HEK293 (cell line): ENCODE measurements around the gene INSM1.
A peak's percentile ranks its signal among the peaks of the same experiment; 100 is the strongest.

Source experiments
- CTCF ChIP-seq: fragments of 450-650 bp; formaldehyde crosslinking; IDR thresholded peaks from 2 replicates; pipeline ENCODE4 v1.5.1; 2016; ENCODE audit warnings: missing biosample characterization, missing genetic modification characterization
- PRDM1 ChIP-seq: fragments of 450-650 bp; formaldehyde crosslinking; IDR thresholded peaks from 2 replicates; pipeline ENCODE4; 2016; ENCODE audit warnings: missing biosample characterization, missing genetic modification characterization
- SCRT2 ChIP-seq: fragments of 450-650 bp; formaldehyde crosslinking; IDR thresholded peaks from 2 replicates; pipeline ENCODE4 v1.5.1; 2016; ENCODE audit warnings: missing biosample characterization, missing genetic modification characterization
- ZBTB1 ChIP-seq: fragments of 450-650 bp; formaldehyde crosslinking; IDR thresholded peaks from 2 replicates; pipeline ENCODE4 v1.5.1; 2016; ENCODE audit warnings: missing biosample characterization, missing genetic modification characterization
- ZBTB11 ChIP-seq: fragments of 450-650 bp; formaldehyde crosslinking; conservative IDR thresholded peaks from 2 replicates; pipeline ENCODE4 v1.5.1; 2016; ENCODE audit warnings: low read depth, missing biosample characterization, missing genetic modification characterization
- ZBTB20 ChIP-seq: fragments of 450-650 bp; formaldehyde crosslinking; IDR thresholded peaks from 2 replicates; pipeline ENCODE4 v1.5.1; 2016; ENCODE audit warnings: missing biosample characterization, missing genetic modification characterization
- ZBTB26 ChIP-seq: fragments of 450-650 bp; formaldehyde crosslinking; optimal IDR thresholded peaks from 2 replicates; pipeline ENCODE3; 2016; ENCODE audit warnings: missing biosample characterization, mild to moderate bottlenecking, missing genetic modification characterization
- ZNF335 ChIP-seq: fragments of 450-650 bp; formaldehyde crosslinking; conservative IDR thresholded peaks from 2 replicates; pipeline ENCODE4 v1.5.1; 2016; ENCODE audit warnings: missing biosample characterization, missing genetic modification characterization
- ZNF391 ChIP-seq: fragments of 450-650 bp; formaldehyde crosslinking; IDR thresholded peaks from 2 replicates; pipeline ENCODE4 v1.5.1; 2016; ENCODE audit warnings: low read depth, missing biosample characterization, missing genetic modification characterization, borderline replicate concordance
- ZNF514 ChIP-seq: fragments of 450-650 bp; formaldehyde crosslinking; IDR thresholded peaks from 2 replicates; pipeline ENCODE4 v1.5.1; 2016; ENCODE audit warnings: missing biosample characterization, missing genetic modification characterization
- ZNF692 ChIP-seq: fragments of 450-650 bp; formaldehyde crosslinking; IDR thresholded peaks from 2 replicates; pipeline ENCODE4 v1.5.1; 2016; ENCODE audit warnings: missing biosample characterization, missing genetic modification characterization
- ZNF843 ChIP-seq: fragments of 450-650 bp; formaldehyde crosslinking; IDR thresholded peaks from 2 replicates; pipeline ENCODE4 v1.5.1; 2016; ENCODE audit warnings: missing biosample characterization, missing genetic modification characterization
- ZSCAN5A ChIP-seq: fragments of 450-650 bp; formaldehyde crosslinking; IDR thresholded peaks from 2 replicates; pipeline ENCODE4 v1.5.1; 2016; ENCODE audit warnings: missing biosample characterization, missing genetic modification characterization
- ZXDB ChIP-seq: fragments of 450-650 bp; formaldehyde crosslinking; IDR thresholded peaks from 2 replicates; pipeline ENCODE4 v1.5.1; 2016; ENCODE audit warnings: missing biosample characterization, missing genetic modification characterization
- TF ChIP-seq, protein P1 (sequence below): fragments of 450-650 bp; formaldehyde crosslinking; IDR thresholded peaks from 2 replicates; pipeline ENCODE4 v1.5.1; 2017; ENCODE audit warnings: missing biosample characterization, missing genetic modification characterization
- TF ChIP-seq, protein P2 (sequence below): fragments of 450-650 bp; formaldehyde crosslinking; IDR thresholded peaks from 2 replicates; pipeline ENCODE4 v1.5.1; 2016; ENCODE audit warnings: missing biosample characterization, missing genetic modification characterization
- TF ChIP-seq, protein P3 (sequence below): fragments of 450-650 bp; formaldehyde crosslinking; IDR thresholded peaks from 2 replicates; pipeline ENCODE4; 2016; ENCODE audit warnings: missing biosample characterization, missing genetic modification characterization
- TF ChIP-seq, protein P4 (sequence below): fragments of 450-650 bp; formaldehyde crosslinking; IDR thresholded peaks from 2 replicates; pipeline ENCODE4 v1.5.1; 2016; ENCODE audit warnings: missing biosample characterization, missing genetic modification characterization, low read depth
- TF ChIP-seq, protein P5 (sequence below): fragments of 450-650 bp; formaldehyde crosslinking; IDR thresholded peaks from 2 replicates; pipeline ENCODE4 v1.5.1; 2016; ENCODE audit warnings: missing biosample characterization, missing genetic modification characterization

The INSM1 gene

DNA sequence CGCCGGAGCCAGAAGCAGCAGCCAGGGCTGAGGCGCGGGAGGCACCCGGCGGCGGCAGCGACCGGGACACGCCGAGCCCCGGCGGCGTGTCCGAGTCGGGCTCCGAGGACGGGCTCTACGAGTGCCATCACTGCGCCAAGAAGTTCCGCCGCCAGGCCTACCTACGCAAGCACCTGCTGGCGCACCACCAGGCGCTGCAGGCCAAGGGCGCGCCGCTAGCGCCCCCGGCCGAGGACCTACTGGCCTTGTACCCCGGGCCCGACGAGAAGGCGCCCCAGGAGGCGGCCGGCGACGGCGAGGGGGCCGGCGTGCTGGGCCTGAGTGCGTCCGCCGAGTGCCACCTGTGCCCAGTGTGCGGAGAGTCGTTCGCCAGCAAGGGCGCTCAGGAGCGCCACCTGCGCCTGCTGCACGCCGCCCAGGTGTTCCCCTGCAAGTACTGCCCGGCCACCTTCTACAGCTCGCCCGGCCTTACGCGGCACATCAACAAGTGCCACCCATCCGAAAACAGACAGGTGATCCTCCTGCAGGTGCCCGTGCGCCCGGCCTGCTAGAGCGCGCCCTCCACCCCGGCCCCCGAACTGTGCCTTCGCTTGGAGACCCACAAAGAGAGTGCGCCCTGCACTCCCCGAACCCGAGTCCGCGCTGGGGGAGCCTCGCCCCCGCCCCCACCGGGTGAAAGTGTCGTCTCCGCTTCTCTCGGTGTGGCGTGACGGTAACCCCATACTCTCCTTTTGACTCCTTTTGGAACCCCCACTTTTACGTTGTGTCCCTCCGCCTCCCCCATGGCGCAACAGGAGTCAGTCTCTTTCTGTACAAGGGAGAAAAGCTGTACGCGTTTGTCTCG lies 1.6 kb downstream of the INSM1 start (continued):
- TF ChIP-seq, protein P1, sequence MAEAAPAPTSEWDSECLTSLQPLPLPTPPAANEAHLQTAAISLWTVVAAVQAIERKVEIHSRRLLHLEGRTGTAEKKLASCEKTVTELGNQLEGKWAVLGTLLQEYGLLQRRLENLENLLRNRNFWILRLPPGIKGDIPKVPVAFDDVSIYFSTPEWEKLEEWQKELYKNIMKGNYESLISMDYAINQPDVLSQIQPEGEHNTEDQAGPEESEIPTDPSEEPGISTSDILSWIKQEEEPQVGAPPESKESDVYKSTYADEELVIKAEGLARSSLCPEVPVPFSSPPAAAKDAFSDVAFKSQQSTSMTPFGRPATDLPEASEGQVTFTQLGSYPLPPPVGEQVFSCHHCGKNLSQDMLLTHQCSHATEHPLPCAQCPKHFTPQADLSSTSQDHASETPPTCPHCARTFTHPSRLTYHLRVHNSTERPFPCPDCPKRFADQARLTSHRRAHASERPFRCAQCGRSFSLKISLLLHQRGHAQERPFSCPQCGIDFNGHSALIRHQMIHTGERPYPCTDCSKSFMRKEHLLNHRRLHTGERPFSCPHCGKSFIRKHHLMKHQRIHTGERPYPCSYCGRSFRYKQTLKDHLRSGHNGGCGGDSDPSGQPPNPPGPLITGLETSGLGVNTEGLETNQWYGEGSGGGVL, result peak; percentile 69
- TF ChIP-seq ZBTB11 (tag by site-specific recombination) (0 out of 2 replicates have a peak, but pooled peaks have one; percentile 24), SCRT2 (tag by site-specific recombination) (peak; percentile 100), PRDM1 (peak; percentile 73; the same call in 1 of the 2 replicates), CTCF (peak; percentile 98), ZXDB (0 out of 2 replicates have a peak, but pooled peaks have one; percentile 28), ZBTB26 (tag by site-specific recombination) (peak; percentile 86), ZBTB1 (no peak), ZNF843 (tag by site-specific recombination) (0 out of 2 replicates have a peak, but pooled peaks have one; percentile 19), ZNF335 (tag by site-specific recombination) (peak; percentile 95), ZNF692 (tag by site-specific recombination) (peak; percentile 49; the same call in 1 of the 2 replicates), ZNF514 (tag by site-specific recombination) (no peak), ZBTB20 (tag by site-specific recombination) (peak; percentile 73), ZSCAN5A (peak; percentile 53; the same call in 1 of the 2 replicates), ZNF391 (peak; percentile 41; the same call in 1 of the 2 replicates)
- TF ChIP-seq, protein P2, sequence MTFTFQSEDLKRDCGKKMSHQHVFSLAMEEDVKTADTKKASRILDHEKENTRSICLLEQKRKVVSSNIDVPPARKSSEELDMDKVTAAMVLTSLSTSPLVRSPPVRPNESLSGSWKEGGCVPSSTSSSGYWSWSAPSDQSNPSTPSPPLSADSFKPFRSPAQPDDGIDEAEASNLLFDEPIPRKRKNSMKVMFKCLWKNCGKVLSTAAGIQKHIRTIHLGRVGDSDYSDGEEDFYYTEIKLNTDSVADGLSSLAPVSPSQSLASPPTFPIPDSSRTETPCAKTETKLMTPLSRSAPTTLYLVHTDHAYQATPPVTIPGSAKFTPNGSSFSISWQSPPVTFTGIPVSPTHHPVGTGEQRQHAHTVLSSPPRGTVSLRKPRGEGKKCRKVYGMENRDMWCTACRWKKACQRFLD (tag by site-specific recombination), result no peak
- TF ChIP-seq, protein P3, sequence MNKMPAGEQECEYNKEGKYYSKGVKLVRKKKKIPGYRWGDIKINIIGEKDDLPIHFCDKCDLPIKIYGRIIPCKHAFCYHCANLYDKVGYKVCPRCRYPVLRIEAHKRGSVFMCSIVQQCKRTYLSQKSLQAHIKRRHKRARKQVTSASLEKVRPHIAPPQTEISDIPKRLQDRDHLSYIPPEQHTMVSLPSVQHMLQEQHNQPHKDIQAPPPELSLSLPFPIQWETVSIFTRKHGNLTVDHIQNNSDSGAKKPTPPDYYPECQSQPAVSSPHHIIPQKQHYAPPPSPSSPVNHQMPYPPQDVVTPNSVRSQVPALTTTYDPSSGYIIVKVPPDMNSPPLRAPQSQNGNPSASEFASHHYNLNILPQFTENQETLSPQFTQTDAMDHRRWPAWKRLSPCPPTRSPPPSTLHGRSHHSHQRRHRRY (tag by site-specific recombination), result peak; percentile 86; the same call in 1 of the 2 replicates
- TF ChIP-seq, protein P4, sequence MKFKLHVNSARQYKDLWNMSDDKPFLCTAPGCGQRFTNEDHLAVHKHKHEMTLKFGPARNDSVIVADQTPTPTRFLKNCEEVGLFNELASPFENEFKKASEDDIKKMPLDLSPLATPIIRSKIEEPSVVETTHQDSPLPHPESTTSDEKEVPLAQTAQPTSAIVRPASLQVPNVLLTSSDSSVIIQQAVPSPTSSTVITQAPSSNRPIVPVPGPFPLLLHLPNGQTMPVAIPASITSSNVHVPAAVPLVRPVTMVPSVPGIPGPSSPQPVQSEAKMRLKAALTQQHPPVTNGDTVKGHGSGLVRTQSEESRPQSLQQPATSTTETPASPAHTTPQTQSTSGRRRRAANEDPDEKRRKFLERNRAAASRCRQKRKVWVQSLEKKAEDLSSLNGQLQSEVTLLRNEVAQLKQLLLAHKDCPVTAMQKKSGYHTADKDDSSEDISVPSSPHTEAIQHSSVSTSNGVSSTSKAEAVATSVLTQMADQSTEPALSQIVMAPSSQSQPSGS, result no peak
- TF ChIP-seq, protein P5, sequence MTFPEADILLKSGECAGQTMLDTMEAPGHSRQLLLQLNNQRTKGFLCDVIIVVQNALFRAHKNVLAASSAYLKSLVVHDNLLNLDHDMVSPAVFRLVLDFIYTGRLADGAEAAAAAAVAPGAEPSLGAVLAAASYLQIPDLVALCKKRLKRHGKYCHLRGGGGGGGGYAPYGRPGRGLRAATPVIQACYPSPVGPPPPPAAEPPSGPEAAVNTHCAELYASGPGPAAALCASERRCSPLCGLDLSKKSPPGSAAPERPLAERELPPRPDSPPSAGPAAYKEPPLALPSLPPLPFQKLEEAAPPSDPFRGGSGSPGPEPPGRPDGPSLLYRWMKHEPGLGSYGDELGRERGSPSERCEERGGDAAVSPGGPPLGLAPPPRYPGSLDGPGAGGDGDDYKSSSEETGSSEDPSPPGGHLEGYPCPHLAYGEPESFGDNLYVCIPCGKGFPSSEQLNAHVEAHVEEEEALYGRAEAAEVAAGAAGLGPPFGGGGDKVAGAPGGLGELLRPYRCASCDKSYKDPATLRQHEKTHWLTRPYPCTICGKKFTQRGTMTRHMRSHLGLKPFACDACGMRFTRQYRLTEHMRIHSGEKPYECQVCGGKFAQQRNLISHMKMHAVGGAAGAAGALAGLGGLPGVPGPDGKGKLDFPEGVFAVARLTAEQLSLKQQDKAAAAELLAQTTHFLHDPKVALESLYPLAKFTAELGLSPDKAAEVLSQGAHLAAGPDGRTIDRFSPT (tag by site-specific recombination), result peak; percentile 96
